ENCODE measurements around the gene ACHE.

DNA sequence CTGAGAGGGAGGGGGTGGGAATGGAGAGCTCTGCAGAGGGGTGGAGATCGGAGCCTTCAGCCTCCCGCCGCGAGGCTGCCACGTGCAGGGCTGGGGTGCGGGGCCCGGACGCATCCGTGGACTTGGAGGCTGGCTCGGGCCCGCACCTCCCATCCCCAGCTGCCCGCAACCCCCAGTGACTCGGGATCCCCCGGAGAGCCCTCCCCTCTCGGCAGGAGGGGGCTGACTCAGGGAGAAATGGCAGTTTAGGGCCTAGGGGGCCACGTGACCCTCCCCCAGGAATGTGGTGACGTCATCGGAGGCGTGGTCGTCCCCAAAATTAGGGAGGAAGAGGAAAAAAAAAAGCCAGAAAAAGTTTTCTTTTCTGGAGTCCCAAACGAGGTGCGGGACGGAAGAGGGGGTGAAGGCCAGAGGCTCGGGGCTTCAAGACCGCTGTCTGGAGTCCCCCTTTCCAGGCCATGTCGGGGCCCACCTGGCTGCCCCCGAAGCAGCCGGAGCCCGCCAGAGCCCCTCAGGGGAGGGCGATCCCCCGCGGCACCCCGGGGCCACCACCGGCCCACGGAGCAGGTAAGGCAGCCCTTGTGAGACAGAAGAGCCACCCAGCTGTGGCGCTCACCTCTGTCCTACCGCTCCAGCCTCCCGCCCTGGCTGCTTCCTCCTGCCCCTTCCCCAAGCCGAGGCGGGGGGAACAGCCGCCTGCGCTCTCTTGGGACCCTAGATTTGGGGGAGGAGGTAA lies 28.5 kb downstream of the ACHE start, which contains the start of gene TRIP6:
- TF ChIP-seq, protein P1, sequence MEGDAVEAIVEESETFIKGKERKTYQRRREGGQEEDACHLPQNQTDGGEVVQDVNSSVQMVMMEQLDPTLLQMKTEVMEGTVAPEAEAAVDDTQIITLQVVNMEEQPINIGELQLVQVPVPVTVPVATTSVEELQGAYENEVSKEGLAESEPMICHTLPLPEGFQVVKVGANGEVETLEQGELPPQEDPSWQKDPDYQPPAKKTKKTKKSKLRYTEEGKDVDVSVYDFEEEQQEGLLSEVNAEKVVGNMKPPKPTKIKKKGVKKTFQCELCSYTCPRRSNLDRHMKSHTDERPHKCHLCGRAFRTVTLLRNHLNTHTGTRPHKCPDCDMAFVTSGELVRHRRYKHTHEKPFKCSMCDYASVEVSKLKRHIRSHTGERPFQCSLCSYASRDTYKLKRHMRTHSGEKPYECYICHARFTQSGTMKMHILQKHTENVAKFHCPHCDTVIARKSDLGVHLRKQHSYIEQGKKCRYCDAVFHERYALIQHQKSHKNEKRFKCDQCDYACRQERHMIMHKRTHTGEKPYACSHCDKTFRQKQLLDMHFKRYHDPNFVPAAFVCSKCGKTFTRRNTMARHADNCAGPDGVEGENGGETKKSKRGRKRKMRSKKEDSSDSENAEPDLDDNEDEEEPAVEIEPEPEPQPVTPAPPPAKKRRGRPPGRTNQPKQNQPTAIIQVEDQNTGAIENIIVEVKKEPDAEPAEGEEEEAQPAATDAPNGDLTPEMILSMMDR (IDR thresholded peaks at IDR 0.05) = no peak
- no peak for TF ChIP-seq POLR2A (IDR thresholded peaks at IDR 0.05)
